ENCODE data around the gene HMX2. TPM values are rescaled to one million over a fixed set of nuclear protein-coding genes. Genes with fewer than 3 reads are reported as not detected.

HMX2 gene
- total RNA-seq, 6 experiments from 2014 or later, result not detected

GRCh38 chr10:123143162-123143824, 4.6 kb upstream of the HMX2 start:
- H3K27ac ChIP-seq, result no peak overlapping the region
- no peaks in the 10 kb centered on the region for H3K9me3 ChIP-seq
- DNase-seq (no peak), ATAC-seq (no peak)
- H3K36me3 ChIP-seq, result no peaks in the 10 kb centered on the region
- intact Hi-C loops (cut with DNase I), result loop anchor here in 1 of 2 donors (10.0 kb wide), 1 partner anchor 242 kb away; no protein-coding TSS in a partner anchor
- peaks cover 27 to 78% of the 10 kb centered on the region in 2 donors for H3K27me3 ChIP-seq
- H3K4me3 ChIP-seq, result no peak overlapping the region
- TF ChIP-seq CTCF (IDR thresholded peaks at IDR 0.05) (no peak), POLR2A (IDR thresholded peaks at IDR 0.05) (no peak)
- WGBS (ENCODE audit: insufficient coverage, low coverage, low lambda C conversion rate, missing lambda C conversion rate), result 7% methylated on average over 17 of the region's 33 CpGs
- peaks cover 0 to 34% (median 5%) of the 10 kb centered on the region in 4 donors for H3K4me1 ChIP-seq

GRCh38 chr10:123143825-123144168, 4.1 kb upstream of the HMX2 start:
- H3K27ac ChIP-seq, result no peak overlapping the region
- no peaks in the 10 kb centered on the region for H3K9me3 ChIP-seq
- DNase-seq, result no peak
- intact Hi-C loops (cut with DNase I), result loop anchor here in 1 of 2 donors (10.0 kb wide), 1 partner anchor 241 kb away; no protein-coding TSS in a partner anchor
- 9% methylated on average over 10 of the region's 10 CpGs for WGBS (ENCODE audit: insufficient coverage, low coverage, low lambda C conversion rate, missing lambda C conversion rate)
- no peak for ATAC-seq
- TF ChIP-seq CTCF (IDR thresholded peaks at IDR 0.05) (no peak), POLR2A (IDR thresholded peaks at IDR 0.05) (no peak)
- H3K36me3 ChIP-seq, result no peaks in the 10 kb centered on the region
- peaks cover 0 to 38% (median 5%) of the 10 kb centered on the region in 4 donors for H3K4me1 ChIP-seq
- H3K27me3 ChIP-seq, result peaks cover 30 to 76% of the 10 kb centered on the region in 2 donors
- no peak overlapping the region for H3K4me3 ChIP-seq

GRCh38 chr10:123144697-123145541, 3.0 kb upstream of the HMX2 start:
- TF ChIP-seq POLR2A (IDR thresholded peaks at IDR 0.05) (no peak), CTCF (IDR thresholded peaks at IDR 0.05) (peak in 3 of 4 donors; percentile 4 to 9 (median 9))
- WGBS (ENCODE audit: insufficient coverage, low coverage, low lambda C conversion rate, missing lambda C conversion rate), result 5% methylated on average over 14 of the region's 29 CpGs
- Histone ChIP-seq H3K9me3 (no peaks in the 10 kb centered on the region), H3K36me3 (no peaks in the 10 kb centered on the region), H3K4me1 (peaks cover 0 to 33% (median 5%) of the 10 kb centered on the region in 4 donors), H3K4me3 (no peak overlapping the region), H3K27me3 (peaks cover 37 to 72% of the 10 kb centered on the region in 2 donors), H3K27ac (no peak overlapping the region)
- DNase-seq (no peak), ATAC-seq (peak; percentile 19 to 52 (median 45))
- intact Hi-C loops (cut with DNase I), result loop anchor here in 1 of 2 donors (10.0 kb wide), 1 partner anchor 240 kb away; no protein-coding TSS in a partner anchor

- TF ChIP-seq CTCF (IDR thresholded peaks at IDR 0.05) (no peak), POLR2A (IDR thresholded peaks at IDR 0.05) (no peak)
- DNase-seq (no peak), ATAC-seq (no peak)
- Histone ChIP-seq H3K27ac (no peak overlapping the region), H3K4me3 (no peak overlapping the region), H3K4me1 (peaks cover 0 to 35% (median 4%) of the 10 kb centered on the region in 4 donors), H3K27me3 (peaks cover 42 to 69% of the 10 kb centered on the region in 2 donors), H3K36me3 (no peaks in the 10 kb centered on the region), H3K9me3 (no peaks in the 10 kb centered on the region)
- intact Hi-C loops (cut with DNase I), result loop anchor here in 1 of 2 donors (10.0 kb wide), 1 partner anchor 239 kb away; no protein-coding TSS in a partner anchor
- WGBS (ENCODE audit: insufficient coverage, low coverage, low lambda C conversion rate, missing lambda C conversion rate), result 6% methylated on average over 12 of the region's 14 CpGs
These were observed 2.4 kb upstream of the HMX2 start for GRCh38 chr10:123145542-123146012.

Measured in right lobe of liver (tissue), 6 donors.